HepG2 (cell line): ENCODE results near the gene NUDCD2. TPM values are rescaled to one million over a fixed set of nuclear protein-coding genes. Genes with fewer than 3 reads are reported as not detected.

Experiments used
- EEA1 ChIP-seq: sonication (generic); formaldehyde crosslinking; IDR thresholded peaks from 2 replicates; pipeline ENCODE4 v1.5.1; 2020; ENCODE audit warnings: mild to moderate bottlenecking, missing genetic modification reagents, borderline replicate concordance
- KLF9 ChIP-seq: IDR thresholded peaks from 2 replicates; pipeline ENCODE4 v1.6.1; 2016; ENCODE audit warnings: low read depth
- MIXL1 ChIP-seq: IDR thresholded peaks from 2 replicates; pipeline ENCODE4 v1.6.1; 2016
- NCOA1 ChIP-seq: sonication (generic); formaldehyde crosslinking; IDR thresholded peaks from 2 replicates; pipeline ENCODE4 v1.9.0; 2021; ENCODE audit warnings: missing genetic modification reagents
- RAD51 ChIP-seq: fragments of 450-650 bp; IDR thresholded peaks from 2 replicates; pipeline ENCODE4 v1.6.1; 2016; ENCODE audit warnings: borderline replicate concordance
- TCF7 ChIP-seq: sonication (generic); IDR thresholded peaks from 2 replicates; pipeline ENCODE4 v1.6.1; 2016; ENCODE audit warnings: antibody characterized with exemption, low read depth
- ZFP36L2 ChIP-seq: sonication (generic); formaldehyde crosslinking; IDR thresholded peaks from 2 replicates; pipeline ENCODE4 v1.4.0; 2020; ENCODE audit warnings: missing genetic modification reagents
- ZMAT3 ChIP-seq: sonication (generic); formaldehyde crosslinking; conservative IDR thresholded peaks from 2 replicates; pipeline ENCODE4 v1.7.0; 2021; ENCODE audit warnings: missing genetic modification reagents
- ZNF263 ChIP-seq: sonication (generic); formaldehyde crosslinking; IDR thresholded peaks from 2 replicates; pipeline ENCODE4 v1.4.0; 2020; ENCODE audit warnings: missing genetic modification reagents
- ZNF317 ChIP-seq: sonication (generic); formaldehyde crosslinking; IDR thresholded peaks from 2 replicates; pipeline ENCODE4 v1.5.0; 2020; ENCODE audit warnings: mild to moderate bottlenecking, missing genetic modification reagents
- ZNF329 ChIP-seq: sonication (generic); formaldehyde crosslinking; IDR thresholded peaks from 2 replicates; pipeline ENCODE4 v1.9.0; 2021; ENCODE audit warnings: low read depth, mild to moderate bottlenecking, missing genetic modification reagents
- ZNF430 ChIP-seq: sonication (generic); formaldehyde crosslinking; IDR thresholded peaks from 2 replicates; pipeline ENCODE4 v1.9.0; 2021; ENCODE audit warnings: mild to moderate bottlenecking, missing genetic modification reagents
- ZNF44 ChIP-seq: sonication (generic); formaldehyde crosslinking; IDR thresholded peaks from 2 replicates; pipeline ENCODE4 v1.5.1; 2020; ENCODE audit warnings: mild to moderate bottlenecking, missing genetic modification reagents
- ZNF552 ChIP-seq: sonication (generic); formaldehyde crosslinking; IDR thresholded peaks from 2 replicates; pipeline ENCODE4 v1.9.0; 2022; ENCODE audit warnings: missing genetic modification reagents, mild to moderate bottlenecking, borderline replicate concordance
- ZNF878 ChIP-seq: sonication (generic); formaldehyde crosslinking; IDR thresholded peaks from 2 replicates; pipeline ENCODE4 v1.8.1; 2023; ENCODE audit warnings: mild to moderate bottlenecking, missing genetic modification reagents, moderate library complexity
- ZSCAN29 ChIP-seq: sonication (generic); formaldehyde crosslinking; conservative IDR thresholded peaks from 2 replicates; pipeline ENCODE4 v1.4.0; 2020; ENCODE audit warnings: mild to moderate bottlenecking, missing genetic modification reagents
- ZSCAN30 ChIP-seq: sonication (generic); formaldehyde crosslinking; IDR thresholded peaks from 2 replicates; pipeline ENCODE4 v1.5.0; 2020; ENCODE audit warnings: mild to moderate bottlenecking, missing genetic modification reagents
- polyA plus RNA-seq, 8 experiments: library from polyadenylated mRNA; depleted of rRNA in 3 of 8; stranded (reverse) in 7 of 8; unstranded in 1 of 8; fragments of >200 nt; fragmentation: Illumina TruSeq in 4 of 8; extraction: Trizol in 4 of 8; gene quantifications; 2 replicates each; pipeline versions ENCODE4 v1.2.1 to v1.2.3, GENCODE V29; 2011 to 2016; ENCODE audit warnings: low read depth in 4 of 8, missing spikeins in 1 of 8, mixed read lengths in 1 of 8; ENCODE audit not compliant: insufficient read depth in 1 of 8
- total RNA-seq, 5 experiments: library from RNA; depleted of rRNA; stranded (reverse); fragments of >200 nt; fragmentation: Illumina TruSeq; extraction: Trizol; gene quantifications; 2 replicates each; pipeline ENCODE4 v1.2.3, GENCODE V29; 2016; ENCODE audit warnings: low read depth in 1 of 5
- TF ChIP-seq, protein P1 (sequence below): sonication (generic); formaldehyde crosslinking; IDR thresholded peaks from 2 replicates; pipeline ENCODE4 v1.5.0; 2020; ENCODE audit warnings: mild to moderate bottlenecking, missing genetic modification reagents, borderline replicate concordance
- TF ChIP-seq, protein P2 (sequence below): sonication (generic); formaldehyde crosslinking; IDR thresholded peaks from 2 replicates; pipeline ENCODE4 v1.5.0; 2020; ENCODE audit warnings: missing genetic modification reagents
- TF ChIP-seq, protein P3 (sequence below): IDR thresholded peaks from 2 replicates; pipeline ENCODE4 v1.6.1; 2016
- TF ChIP-seq, protein P4 (sequence below): sonication (generic); formaldehyde crosslinking; IDR thresholded peaks from 2 replicates; pipeline ENCODE4 v1.9.0; 2021; ENCODE audit warnings: missing genetic modification reagents, mild to moderate bottlenecking, borderline replicate concordance
- TF ChIP-seq, protein P5 (sequence below): sonication (generic); formaldehyde crosslinking; conservative IDR thresholded peaks from 2 replicates; pipeline ENCODE4 v1.4.0; 2020; ENCODE audit warnings: mild to moderate bottlenecking, missing genetic modification reagents, moderate library complexity

NUDCD2 gene
- total and polyA plus RNA-seq, 2 of the 13 experiments (the other 11 are each of a cell fraction or from before 2014, with no cell fraction given): 14.8 to 39.2 TPM

DNA sequence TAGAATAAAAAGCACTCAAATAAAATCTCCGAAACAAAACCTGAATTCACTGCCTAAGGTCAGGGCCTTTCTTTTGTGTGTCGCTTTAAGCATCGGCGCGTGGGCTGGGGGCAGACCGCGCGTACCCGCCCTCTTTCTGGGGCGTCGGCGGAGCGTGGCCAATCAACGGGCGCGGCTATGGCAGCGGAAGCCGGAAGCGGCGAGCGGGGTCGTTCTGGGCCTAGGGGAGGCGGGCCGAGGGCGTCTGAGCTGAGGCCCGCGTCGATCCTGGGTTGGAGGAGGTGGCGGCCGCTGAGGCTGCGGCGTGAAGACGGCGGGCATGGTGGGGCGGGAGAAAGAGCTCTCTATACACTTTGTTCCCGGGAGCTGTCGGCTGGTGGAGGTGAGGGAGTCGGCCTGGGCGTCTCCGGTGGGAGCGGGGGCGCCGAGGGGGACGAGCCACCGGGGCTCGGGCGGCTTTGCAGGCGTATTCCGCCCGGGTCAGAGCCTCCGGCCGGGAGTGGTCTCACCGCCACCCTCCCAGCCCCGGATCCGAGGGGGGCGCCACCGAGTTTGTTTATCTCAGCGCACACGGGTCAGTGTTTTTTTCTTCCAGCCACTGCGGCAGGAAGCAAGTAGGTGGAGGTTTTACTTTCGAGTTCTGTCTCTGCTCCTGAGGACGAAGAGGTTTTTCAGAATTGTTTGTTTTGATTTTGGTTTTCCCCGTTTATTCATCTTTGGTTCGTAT is 45.6 kb upstream of the NUDCD2 start, which contains the start of gene MAT2B (continued):
- TF ChIP-seq, protein P1, sequence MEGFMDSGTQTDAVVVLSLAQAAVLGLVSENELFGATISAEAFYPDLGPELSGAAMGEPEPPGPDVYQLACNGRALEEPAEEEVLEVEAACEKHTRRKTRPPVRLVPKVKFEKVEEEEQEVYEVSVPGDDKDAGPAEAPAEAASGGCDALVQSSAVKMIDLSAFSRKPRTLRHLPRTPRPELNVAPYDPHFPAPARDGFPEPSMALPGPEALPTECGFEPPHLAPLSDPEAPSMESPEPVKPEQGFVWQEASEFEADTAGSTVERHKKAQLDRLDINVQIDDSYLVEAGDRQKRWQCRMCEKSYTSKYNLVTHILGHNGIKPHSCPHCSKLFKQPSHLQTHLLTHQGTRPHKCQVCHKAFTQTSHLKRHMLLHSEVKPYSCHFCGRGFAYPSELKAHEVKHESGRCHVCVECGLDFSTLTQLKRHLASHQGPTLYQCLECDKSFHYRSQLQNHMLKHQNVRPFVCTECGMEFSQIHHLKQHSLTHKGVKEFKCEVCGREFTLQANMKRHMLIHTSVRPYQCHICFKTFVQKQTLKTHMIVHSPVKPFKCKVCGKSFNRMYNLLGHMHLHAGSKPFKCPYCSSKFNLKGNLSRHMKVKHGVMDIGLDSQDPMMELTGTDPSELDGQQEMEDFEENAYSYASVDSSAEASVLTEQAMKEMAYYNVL (CRISPR knock-in tag): peak; percentile 40; the same call in 1 of the 2 replicates
- TF ChIP-seq ZNF552 (CRISPR knock-in tag) (no peak), ZNF263 (CRISPR knock-in tag) (no peak), ZNF317 (CRISPR knock-in tag) (peak; percentile 90), ZSCAN30 (CRISPR knock-in tag) (no peak), ZNF329 (CRISPR knock-in tag) (no peak), ZMAT3 (CRISPR knock-in tag) (no peak; the same call in 1 of the 2 replicates), ZFP36L2 (CRISPR knock-in tag) (no peak), MIXL1 (CRISPR knock-in tag) (no peak), EEA1 (CRISPR knock-in tag) (no peak), RAD51 (no peak), ZNF44 (CRISPR knock-in tag) (no peak), ZNF878 (CRISPR knock-in tag) (no peak), NCOA1 (CRISPR knock-in tag) (no peak), ZSCAN29 (peak; percentile 93), KLF9 (no peak), ZNF430 (CRISPR knock-in tag) (peak; percentile 64; the same call in 1 of the 2 replicates), TCF7 (no peak)
- TF ChIP-seq, protein P2, sequence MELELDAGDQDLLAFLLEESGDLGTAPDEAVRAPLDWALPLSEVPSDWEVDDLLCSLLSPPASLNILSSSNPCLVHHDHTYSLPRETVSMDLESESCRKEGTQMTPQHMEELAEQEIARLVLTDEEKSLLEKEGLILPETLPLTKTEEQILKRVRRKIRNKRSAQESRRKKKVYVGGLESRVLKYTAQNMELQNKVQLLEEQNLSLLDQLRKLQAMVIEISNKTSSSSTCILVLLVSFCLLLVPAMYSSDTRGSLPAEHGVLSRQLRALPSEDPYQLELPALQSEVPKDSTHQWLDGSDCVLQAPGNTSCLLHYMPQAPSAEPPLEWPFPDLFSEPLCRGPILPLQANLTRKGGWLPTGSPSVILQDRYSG (CRISPR knock-in tag): no peak
- TF ChIP-seq, protein P3, sequence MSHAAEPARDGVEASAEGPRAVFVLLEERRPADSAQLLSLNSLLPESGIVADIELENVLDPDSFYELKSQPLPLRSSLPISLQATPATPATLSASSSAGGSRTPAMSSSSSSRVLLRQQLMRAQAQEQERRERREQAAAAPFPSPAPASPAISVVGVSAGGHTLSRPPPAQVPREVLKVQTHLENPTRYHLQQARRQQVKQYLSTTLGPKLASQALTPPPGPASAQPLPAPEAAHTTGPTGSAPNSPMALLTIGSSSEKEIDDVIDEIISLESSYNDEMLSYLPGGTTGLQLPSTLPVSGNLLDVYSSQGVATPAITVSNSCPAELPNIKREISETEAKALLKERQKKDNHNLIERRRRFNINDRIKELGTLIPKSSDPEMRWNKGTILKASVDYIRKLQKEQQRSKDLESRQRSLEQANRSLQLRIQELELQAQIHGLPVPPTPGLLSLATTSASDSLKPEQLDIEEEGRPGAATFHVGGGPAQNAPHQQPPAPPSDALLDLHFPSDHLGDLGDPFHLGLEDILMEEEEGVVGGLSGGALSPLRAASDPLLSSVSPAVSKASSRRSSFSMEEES (CRISPR knock-in tag): peak; percentile 43; the same call in 1 of the 2 replicates
- TF ChIP-seq, protein P4, sequence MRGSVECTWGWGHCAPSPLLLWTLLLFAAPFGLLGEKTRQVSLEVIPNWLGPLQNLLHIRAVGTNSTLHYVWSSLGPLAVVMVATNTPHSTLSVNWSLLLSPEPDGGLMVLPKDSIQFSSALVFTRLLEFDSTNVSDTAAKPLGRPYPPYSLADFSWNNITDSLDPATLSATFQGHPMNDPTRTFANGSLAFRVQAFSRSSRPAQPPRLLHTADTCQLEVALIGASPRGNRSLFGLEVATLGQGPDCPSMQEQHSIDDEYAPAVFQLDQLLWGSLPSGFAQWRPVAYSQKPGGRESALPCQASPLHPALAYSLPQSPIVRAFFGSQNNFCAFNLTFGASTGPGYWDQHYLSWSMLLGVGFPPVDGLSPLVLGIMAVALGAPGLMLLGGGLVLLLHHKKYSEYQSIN: no peak
- TF ChIP-seq, protein P5, sequence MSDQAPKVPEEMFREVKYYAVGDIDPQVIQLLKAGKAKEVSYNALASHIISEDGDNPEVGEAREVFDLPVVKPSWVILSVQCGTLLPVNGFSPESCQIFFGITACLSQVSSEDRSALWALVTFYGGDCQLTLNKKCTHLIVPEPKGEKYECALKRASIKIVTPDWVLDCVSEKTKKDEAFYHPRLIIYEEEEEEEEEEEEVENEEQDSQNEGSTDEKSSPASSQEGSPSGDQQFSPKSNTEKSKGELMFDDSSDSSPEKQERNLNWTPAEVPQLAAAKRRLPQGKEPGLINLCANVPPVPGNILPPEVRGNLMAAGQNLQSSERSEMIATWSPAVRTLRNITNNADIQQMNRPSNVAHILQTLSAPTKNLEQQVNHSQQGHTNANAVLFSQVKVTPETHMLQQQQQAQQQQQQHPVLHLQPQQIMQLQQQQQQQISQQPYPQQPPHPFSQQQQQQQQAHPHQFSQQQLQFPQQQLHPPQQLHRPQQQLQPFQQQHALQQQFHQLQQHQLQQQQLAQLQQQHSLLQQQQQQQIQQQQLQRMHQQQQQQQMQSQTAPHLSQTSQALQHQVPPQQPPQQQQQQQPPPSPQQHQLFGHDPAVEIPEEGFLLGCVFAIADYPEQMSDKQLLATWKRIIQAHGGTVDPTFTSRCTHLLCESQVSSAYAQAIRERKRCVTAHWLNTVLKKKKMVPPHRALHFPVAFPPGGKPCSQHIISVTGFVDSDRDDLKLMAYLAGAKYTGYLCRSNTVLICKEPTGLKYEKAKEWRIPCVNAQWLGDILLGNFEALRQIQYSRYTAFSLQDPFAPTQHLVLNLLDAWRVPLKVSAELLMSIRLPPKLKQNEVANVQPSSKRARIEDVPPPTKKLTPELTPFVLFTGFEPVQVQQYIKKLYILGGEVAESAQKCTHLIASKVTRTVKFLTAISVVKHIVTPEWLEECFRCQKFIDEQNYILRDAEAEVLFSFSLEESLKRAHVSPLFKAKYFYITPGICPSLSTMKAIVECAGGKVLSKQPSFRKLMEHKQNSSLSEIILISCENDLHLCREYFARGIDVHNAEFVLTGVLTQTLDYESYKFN (CRISPR knock-in tag): 0 out of 2 replicates have a peak, but pooled peaks have one; percentile 27
